GM12875 (cell line): ENCODE measurements around the gene DGKB.

Source experiments
- H3K4me3 ChIP-seq: one replicate; pipeline ENCODE4 v1.5.1; 2011; ENCODE audit warnings: low read depth, low read length, control low read depth
- CTCF ChIP-seq: IDR thresholded peaks from 2 replicates; pipeline ENCODE4 v1.5.1; 2011; ENCODE audit warnings: low read depth, mild to moderate bottlenecking, control low read depth, inconsistent platforms, low read length, moderate library complexity, borderline replicate concordance; ENCODE audit not compliant: insufficient read depth

The DGKB gene

DNA sequence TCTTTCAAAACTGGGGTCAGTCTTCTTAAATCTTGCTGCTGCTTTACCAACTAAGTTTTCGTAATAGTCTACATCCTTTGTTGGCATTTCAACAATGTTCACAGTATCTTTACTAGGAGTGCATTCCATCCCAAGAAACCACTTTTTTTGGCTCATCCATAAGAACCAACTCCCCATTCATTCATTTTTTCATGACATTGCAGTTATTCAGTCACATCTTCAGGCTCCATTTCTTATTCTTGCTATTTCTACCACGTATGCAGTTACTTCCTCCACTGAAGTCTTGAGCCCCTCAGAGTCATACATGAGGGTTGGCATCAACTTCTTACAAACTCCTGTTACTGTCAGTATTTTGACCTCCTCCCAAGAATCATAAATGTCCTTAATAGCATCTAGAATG, 392.3 kb downstream of the DGKB start:
- no peak for TF ChIP-seq CTCF

GRCh38 chr7:14507617-14508016, 394.9 kb downstream of the DGKB start:
- H3K4me3 ChIP-seq, result no peak overlapping the region
- no peak for TF ChIP-seq CTCF

More for the DNA sequence above, 392.3 kb downstream of the DGKB start:
- H3K4me3 ChIP-seq, result no peak overlapping the region

DNA sequence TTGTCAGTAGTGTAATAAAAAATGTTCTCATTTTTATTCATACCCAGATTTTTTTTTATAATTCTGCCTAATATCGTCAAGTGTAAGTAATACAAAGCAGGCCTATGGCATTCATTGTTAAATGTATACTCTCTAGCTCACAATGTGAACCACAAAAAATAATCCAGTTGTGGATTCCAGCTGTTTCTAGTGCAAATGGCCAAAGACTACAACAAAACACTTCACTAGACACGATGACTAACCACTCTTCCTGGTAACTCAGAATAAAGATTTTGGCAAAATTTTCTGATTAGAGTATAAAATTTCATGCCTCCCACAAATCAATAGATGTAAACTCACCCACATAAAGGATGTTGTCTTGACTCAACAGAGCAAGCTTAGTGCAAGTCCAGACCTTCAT, 396.6 kb downstream of the DGKB start:
- no peak for TF ChIP-seq CTCF
- no peak overlapping the region for H3K4me3 ChIP-seq

DNA sequence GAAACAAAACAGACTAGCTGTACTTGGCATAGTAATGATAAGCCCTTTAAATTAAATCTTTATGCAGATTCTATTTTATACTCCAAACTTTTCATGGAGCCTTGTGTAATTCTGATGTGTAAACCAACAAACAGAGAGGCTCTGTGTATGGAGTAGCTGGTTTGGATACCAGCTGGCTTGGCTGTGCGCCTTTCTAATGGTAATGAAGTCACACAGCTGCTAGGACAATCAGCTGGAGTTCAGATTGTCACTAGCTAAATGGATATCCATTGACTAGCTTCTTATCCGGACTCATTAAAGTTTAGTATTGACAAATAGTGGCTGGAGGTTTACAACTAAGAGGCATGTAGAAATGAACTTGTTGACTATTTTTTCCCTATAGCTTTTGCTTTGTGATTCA, 398.4 kb downstream of the DGKB start:
- no peak overlapping the region for H3K4me3 ChIP-seq
- no peak for TF ChIP-seq CTCF

- H3K4me3 ChIP-seq, result no peak overlapping the region
- TF ChIP-seq CTCF, result no peak
Observed at GRCh38 chr7:14503623-14504022, 398.9 kb downstream of the DGKB start.

DNA sequence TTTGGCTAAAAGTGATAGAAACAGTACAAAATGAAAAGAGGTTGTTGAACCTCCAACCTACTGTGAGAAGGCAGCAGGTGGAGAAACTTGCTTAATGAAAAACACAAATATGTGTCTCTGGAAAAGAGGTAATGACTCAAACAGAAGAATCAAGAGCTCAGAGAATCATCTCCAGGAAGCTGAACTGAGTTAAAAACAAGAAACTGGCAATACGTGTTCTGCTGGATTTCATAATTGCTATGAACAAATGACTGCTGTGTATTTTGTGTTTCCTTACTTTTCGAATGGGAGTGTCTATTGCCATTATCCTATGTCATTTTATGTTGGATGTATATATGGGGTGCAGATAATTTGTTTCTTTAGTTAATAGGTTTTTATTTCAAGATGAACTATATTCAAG, 401.1 kb downstream of the DGKB start:
- no peak for TF ChIP-seq CTCF

DNA sequence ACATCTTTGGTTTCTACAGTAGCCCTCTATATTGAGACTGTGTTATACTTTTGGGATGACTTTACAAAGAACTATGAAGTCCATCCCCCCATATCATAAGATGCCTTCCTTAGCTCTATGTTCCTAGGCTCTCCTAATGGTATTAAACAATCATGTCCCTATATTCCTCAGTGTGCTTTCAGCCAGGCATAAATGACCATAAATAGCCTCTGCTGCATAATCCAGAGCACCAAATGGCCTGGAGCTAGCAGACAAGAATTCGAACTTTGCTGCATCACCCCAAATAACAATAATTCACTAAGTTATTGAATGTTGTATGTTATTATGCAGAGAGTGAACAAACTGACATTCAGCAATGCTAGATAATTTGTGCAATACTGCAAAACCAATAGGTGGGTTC, 405.2 kb downstream of the DGKB start:
- no peak for TF ChIP-seq CTCF
- H3K4me3 ChIP-seq, result no peak overlapping the region

More for the DNA sequence above, 401.1 kb downstream of the DGKB start:
- H3K4me3 ChIP-seq, result no peak overlapping the region
